Middle frontal gyrus (tissue), 1 donor: Measurements from ENCODE around the gene MCM6.

Source experiments
- DNase-seq: peaks from one replicate; pipeline ENCODE4 v3.0.0-alpha.2; 2015; ENCODE audit warnings: low spot score; ENCODE audit errors: extremely low spot score

MCM6 gene

GRCh38 chr2:135863233-135863632 lies 13.0 kb downstream of the MCM6 start:
- no peak for DNase-seq

GRCh38 chr2:135862718-135863117 lies 13.5 kb downstream of the MCM6 start:
- no peak for DNase-seq

GRCh38 chr2:135853401-135853800 lies 22.8 kb downstream of the MCM6 start:
- no peak for DNase-seq

- DNase-seq = no peak
Measured at GRCh38 chr2:135851858-135852257, 24.4 kb downstream of the MCM6 start.

- no peak for DNase-seq
Measured at GRCh38 chr2:135850892-135851668, 25.2 kb downstream of the MCM6 start.

GRCh38 chr2:135849087-135849486 lies 27.2 kb downstream of the MCM6 start:
- no peak for DNase-seq

- no peak for DNase-seq
Measured at GRCh38 chr2:135845997-135846396, 30.2 kb downstream of the MCM6 start.

- no peak for DNase-seq
Measured at GRCh38 chr2:135845257-135845656, 31.0 kb downstream of the MCM6 start.

GRCh38 chr2:135844301-135844895 lies 31.8 kb downstream of the MCM6 start:
- DNase-seq = no peak

- DNase-seq = no peak
Measured at GRCh38 chr2:135843671-135844070, 32.6 kb downstream of the MCM6 start.

- no peak for DNase-seq
Measured at GRCh38 chr2:135840601-135841000, 35.6 kb downstream of the MCM6 start.

GRCh38 chr2:135839713-135840112 lies 36.5 kb downstream of the MCM6 start:
- DNase-seq = no peak

- DNase-seq = no peak
Measured at GRCh38 chr2:135838502-135838901, 37.7 kb downstream of the MCM6 start.

GRCh38 chr2:135836596-135837270 lies 39.5 kb downstream of the MCM6 start, which contains the start of gene LCT:
LCT (minus strand) TSS chr2:135837184; CDS start chr2:135837169, 15 bp downstream.
- no peak for DNase-seq

GRCh38 chr2:135832891-135833290 lies 43.4 kb downstream of the MCM6 start:
- no peak for DNase-seq

GRCh38 chr2:135831180-135831812 lies 44.9 kb downstream of the MCM6 start:
- no peak for DNase-seq

GRCh38 chr2:135829378-135830135 lies 46.7 kb downstream of the MCM6 start:
- DNase-seq = no peak

- no peak for DNase-seq
Measured at GRCh38 chr2:135826544-135826943, 49.7 kb downstream of the MCM6 start.

- DNase-seq = no peak
Measured at GRCh38 chr2:135825550-135826176, 50.6 kb downstream of the MCM6 start.

- no peak for DNase-seq
Measured at GRCh38 chr2:135825131-135825530, 51.1 kb downstream of the MCM6 start.

GRCh38 chr2:135822855-135823254 lies 53.4 kb downstream of the MCM6 start:
- DNase-seq = no peak
